ENCODE results near the gene EMID1. TPM values are rescaled to one million over a fixed set of nuclear protein-coding genes. Genes with fewer than 3 reads are reported as not detected.

The EMID1 gene
- total RNA-seq, 1 experiment from 2014 or later: 9.6 TPM

DNA sequence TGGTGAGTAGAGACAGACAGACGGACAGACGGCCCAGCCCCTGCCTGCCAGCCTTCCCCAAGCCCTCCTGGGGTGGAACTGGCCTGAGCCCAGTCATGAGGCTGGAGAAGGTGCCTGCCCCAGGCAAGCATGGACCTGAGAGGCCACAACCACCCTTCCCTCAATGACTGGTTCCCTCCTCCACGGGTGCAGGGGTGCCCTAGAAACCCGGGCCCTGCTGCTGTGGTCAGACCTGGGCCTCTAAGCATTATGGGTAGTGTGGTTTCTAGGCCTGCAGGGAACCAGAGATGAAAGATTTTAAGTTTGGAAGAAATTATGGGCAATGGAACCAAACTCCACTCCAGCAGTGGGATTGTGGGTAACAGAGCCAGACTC is 48.6 kb downstream of the EMID1 start:
- H2AFZ ChIP-seq (ENCODE audit: low read depth, low read length, poor library complexity, severe bottlenecking): no peak overlapping the region
- H3K36me3 ChIP-seq (ENCODE audit: control insufficient read depth in 1 of 2, insufficient read depth in 2 of 2, low read length in 2 of 2): no peaks in the 10 kb centered on the region
- H3K9ac ChIP-seq (ENCODE audit: low read length): no peak overlapping the region
- no peak overlapping the region for H3K4me2 ChIP-seq (ENCODE audit: low read length)
- ATAC-seq (no peak), DNase-seq (ENCODE audit: low read depth, low spot score) (no peak)
- no peak for TF ChIP-seq SRF (IDR thresholded peaks at IDR 0.05; ENCODE audit: low read depth)
- TF ChIP-seq CBX3 (IDR thresholded peaks at IDR 0.05; ENCODE audit: low read depth): no peak
- TF ChIP-seq SP1 (IDR thresholded peaks at IDR 0.05; ENCODE audit: low read depth): no peak
- TF ChIP-seq EZH2 (IDR thresholded peaks at IDR 0.05): no peak
- TF ChIP-seq FOSL1 (IDR thresholded peaks at IDR 0.05; ENCODE audit: low read depth): no peak
- TF ChIP-seq ZNF274 (IDR thresholded peaks at IDR 0.05; ENCODE audit: low read depth, low read length): no peak
- no peak for TF ChIP-seq YY1 (IDR thresholded peaks at IDR 0.05; ENCODE audit: extremely low read depth, insufficient replicate concordance, low read depth, low read length)
- no peak for TF ChIP-seq POLR2A (IDR thresholded peaks at IDR 0.05; ENCODE audit: borderline replicate concordance, extremely low read depth, insufficient read depth, insufficient read length)
- TF ChIP-seq JUND (IDR thresholded peaks at IDR 0.05): no peak
- TF ChIP-seq, protein P1, sequence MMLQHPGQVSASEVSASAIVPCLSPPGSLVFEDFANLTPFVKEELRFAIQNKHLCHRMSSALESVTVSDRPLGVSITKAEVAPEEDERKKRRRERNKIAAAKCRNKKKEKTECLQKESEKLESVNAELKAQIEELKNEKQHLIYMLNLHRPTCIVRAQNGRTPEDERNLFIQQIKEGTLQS (IDR thresholded peaks at IDR 0.05): no peak
- TF ChIP-seq EZH2phosphoT487 (IDR thresholded peaks at IDR 0.05; ENCODE audit: borderline replicate concordance): no peak
- no peak for TF ChIP-seq RAD21 (IDR thresholded peaks at IDR 0.05; ENCODE audit: low read depth)
- no peak for TF ChIP-seq CEBPB (IDR thresholded peaks at IDR 0.05; ENCODE audit: low read depth)
- intact Hi-C loops (cut with micrococcal nuclease): no loop called here
- H3K79me2 ChIP-seq (ENCODE audit: insufficient read depth, low read length): no peaks in the 10 kb centered on the region
- H3K4me1 ChIP-seq (ENCODE audit: control insufficient read depth in 1 of 2, insufficient read depth in 2 of 2, low read length in 2 of 2): no peaks in the 10 kb centered on the region; a peak in 1 of 4 replicates
- no peak overlapping the region for H3K27ac ChIP-seq (ENCODE audit: low read depth, low read length)
- RAD21 ChIA-PET (ENCODE audit: low non-redundant PET in 1 of 2, low total read pairs in 2 of 2, uncharacterized antibody in 2 of 2, unreplicated experiment in 2 of 2): no interaction called here
- no peaks in the 10 kb centered on the region for H3K9me3 ChIP-seq (ENCODE audit: control insufficient read depth in 1 of 2, insufficient read depth in 1 of 2, low read depth in 1 of 2, low read length in 2 of 2)
- H3K27me3 ChIP-seq (ENCODE audit: insufficient read depth, low read length): no peaks in the 10 kb centered on the region
- H3K9me2 ChIP-seq (ENCODE audit: insufficient read depth): no peaks in the 10 kb centered on the region
- POLR2A ChIA-PET: no interaction called here
- no peak overlapping the region for H3K4me3 ChIP-seq (replicated peaks in 1 of 2; ENCODE audit: low read depth in 1 of 2, low read length in 2 of 2)
- H4K20me1 ChIP-seq (ENCODE audit: insufficient read depth): no peaks in the 10 kb centered on the region
- CTCF ChIA-PET: interaction anchor here (1.4 kb wide), 1 partner anchor 9 kb away, joined by 3 read pairs; no protein-coding TSS in a partner anchor
- BruUV-seq (replicated peaks): no TSS peak

DNA sequence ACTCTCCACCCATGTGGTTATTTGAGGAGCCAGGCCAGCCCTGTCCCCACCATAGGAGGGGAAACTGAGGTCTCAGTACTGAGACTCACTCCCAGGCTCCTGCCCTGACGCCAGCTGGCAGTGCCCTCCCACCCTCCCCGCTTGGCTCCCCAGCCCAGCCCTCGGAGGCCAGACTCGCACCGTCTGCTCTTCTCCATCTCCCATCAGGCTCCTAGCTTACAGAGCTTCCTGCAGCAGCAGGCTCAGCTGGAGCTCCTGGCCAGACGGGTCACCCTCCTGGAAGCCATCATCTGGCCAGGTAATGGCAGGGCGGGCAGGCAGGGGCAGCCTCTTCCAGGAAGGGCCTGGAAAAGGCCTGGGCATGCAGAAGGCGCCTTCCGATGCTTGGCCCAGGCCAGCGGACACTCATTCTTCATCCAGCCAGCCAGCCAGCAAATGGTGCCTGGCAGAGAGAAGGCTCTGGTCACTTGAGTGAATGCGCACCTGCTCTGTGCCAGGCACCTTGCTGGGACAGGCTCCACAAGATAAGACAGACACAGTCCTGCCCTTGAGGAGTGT is 49.4 kb downstream of the EMID1 start:
- Histone ChIP-seq H3K4me3 (replicated peaks in 1 of 2; ENCODE audit: low read depth in 1 of 2, low read length in 2 of 2) (no peak overlapping the region), H3K9me2 (ENCODE audit: insufficient read depth) (no peaks in the 10 kb centered on the region), H3K4me1 (ENCODE audit: control insufficient read depth in 1 of 2, insufficient read depth in 2 of 2, low read length in 2 of 2) (no peaks in the 10 kb centered on the region; a peak in 1 of 4 replicates), H3K27ac (ENCODE audit: low read depth, low read length) (no peak overlapping the region), H4K20me1 (ENCODE audit: insufficient read depth) (no peaks in the 10 kb centered on the region), H2AFZ (ENCODE audit: low read depth, low read length, poor library complexity, severe bottlenecking) (no peak overlapping the region), H3K9me3 (ENCODE audit: control insufficient read depth in 1 of 2, insufficient read depth in 1 of 2, low read depth in 1 of 2, low read length in 2 of 2) (no peaks in the 10 kb centered on the region), H3K27me3 (ENCODE audit: insufficient read depth, low read length) (no peaks in the 10 kb centered on the region), H3K4me2 (ENCODE audit: low read length) (no peak overlapping the region), H3K36me3 (ENCODE audit: control insufficient read depth in 1 of 2, insufficient read depth in 2 of 2, low read length in 2 of 2) (no peaks in the 10 kb centered on the region), H3K79me2 (ENCODE audit: insufficient read depth, low read length) (no peaks in the 10 kb centered on the region), H3K9ac (ENCODE audit: low read length) (no peak overlapping the region)
- BruUV-seq (replicated peaks): no TSS peak
- POLR2A ChIA-PET: no interaction called here
- CTCF ChIA-PET: interaction anchor here (1.4 kb wide), 1 partner anchor 10 kb away, joined by 3 read pairs; no protein-coding TSS in a partner anchor
- intact Hi-C loops (cut with micrococcal nuclease): no loop called here
- ATAC-seq (no peak), DNase-seq (ENCODE audit: low read depth, low spot score) (no peak)
- no peak for TF ChIP-seq EZH2 (IDR thresholded peaks at IDR 0.05)
- TF ChIP-seq FOSL1 (IDR thresholded peaks at IDR 0.05; ENCODE audit: low read depth): no peak
- no peak for TF ChIP-seq SRF (IDR thresholded peaks at IDR 0.05; ENCODE audit: low read depth)
- TF ChIP-seq YY1 (IDR thresholded peaks at IDR 0.05; ENCODE audit: extremely low read depth, insufficient replicate concordance, low read depth, low read length): no peak
- no peak for TF ChIP-seq ZNF274 (IDR thresholded peaks at IDR 0.05; ENCODE audit: low read depth, low read length)
- TF ChIP-seq ZFX (IDR thresholded peaks at IDR 0.05): no peak
- RAD21 ChIA-PET (ENCODE audit: low non-redundant PET in 1 of 2, low total read pairs in 2 of 2, uncharacterized antibody in 2 of 2, unreplicated experiment in 2 of 2): no interaction called here
